GM12878 (cell line): Measurements from ENCODE around the gene ANKRD44. TPM values are rescaled to one million over a fixed set of nuclear protein-coding genes. Genes with fewer than 3 reads are reported as not detected.

Source experiments
- ATAC-seq: fragments of 200-7000 bp; cut with Tn5 transposase; 3 replicates; pipeline ENCODE4 v1.9.1; 2020; ENCODE audit warnings: mild to moderate bottlenecking, moderate library complexity
- BruUV-seq: library from RNA; stranded (reverse); fragments of 400-500 nt; replicated peaks from 2 replicates; lab custom pipeline; 2021; lab: Mats Ljungman, UMichigan
- CTCF ChIA-PET: fragments of 300-600 bp; sonication (Branson Sonifier 250); formaldehyde crosslinking; extraction: SDS; loops from one replicate; lab custom pipeline; 2021; ENCODE audit warnings: inconsistent platforms; lab: Yijun Ruan, JAX
- POLR2A ChIA-PET: fragments of 350-600 bp; formaldehyde crosslinking; extraction: SDS; loops from one replicate; lab custom pipeline; 2021; ENCODE audit warnings: inconsistent platforms; lab: Charles Lee
- RAD21 ChIA-PET: fragments of 300-600 bp; sonication (Branson Sonifier 250); formaldehyde crosslinking; loops from one replicate; lab custom pipeline; 2023; ENCODE audit warnings: antibody characterized with exemption; ENCODE audit not compliant: unreplicated experiment; lab: Charles Lee
- SMC1A ChIA-PET: fragments of 300-600 bp; sonication (Branson Sonifier 250); formaldehyde crosslinking; loops from one replicate; lab custom pipeline; 2023; ENCODE audit not compliant: unreplicated experiment, uncharacterized antibody; lab: Charles Lee
- DNase-seq: peaks from one replicate; pipeline ENCODE4 v3.0.0-alpha.2; 2011; ENCODE audit warnings: low read depth, low spot score
- FAIRE-seq: peaks from 3 replicates; lab custom pipeline; 2011; peaks lifted over from hg19 to GRCh38; lab: Jason Lieb, UNC
- H2AFZ ChIP-seq: 2 replicates; pipeline ENCODE4 v1.6.0; 2011; ENCODE audit warnings: low read depth, low read length, control low read depth; ENCODE audit not compliant: control insufficient read depth
- H3K27ac ChIP-seq: 2 replicates; pipeline ENCODE4 v1.5.1; 2011; ENCODE audit warnings: control low read depth; ENCODE audit not compliant: control insufficient read depth, insufficient read depth
- H3K27me3 ChIP-seq, 2 experiments: replicated peaks in 1 of 2; 2 replicates each; pipeline versions ENCODE4 v1.6.0 to v1.6.1; 2011; ENCODE audit warnings: low read length in 1 of 2; ENCODE audit not compliant: control insufficient read depth in 2 of 2, insufficient read depth in 2 of 2
- H3K36me3 ChIP-seq, 2 experiments: 2 replicates each; pipeline ENCODE4 v1.5.1; 2011; ENCODE audit warnings: low read length in 1 of 2; ENCODE audit not compliant: control insufficient read depth in 2 of 2, insufficient read depth in 2 of 2
- H3K4me1 ChIP-seq: 2 replicates; pipeline ENCODE4 v1.6.1; 2011; ENCODE audit warnings: mild to moderate bottlenecking, low read length, moderate library complexity, mixed read lengths; ENCODE audit not compliant: control insufficient read depth, insufficient read depth
- H3K4me2 ChIP-seq: 2 replicates; pipeline ENCODE4 v1.6.0; 2011; ENCODE audit warnings: control low read depth; ENCODE audit not compliant: control insufficient read depth, insufficient read depth
- H3K4me3 ChIP-seq: fragments of 200-600 bp; sonication (generic); 2 replicates; pipeline ENCODE4 v1.5.1; 2016
- H3K79me2 ChIP-seq: 2 replicates; pipeline ENCODE4 v1.6.0; 2011; ENCODE audit warnings: low read length; ENCODE audit not compliant: control insufficient read depth, insufficient read depth
- H3K9ac ChIP-seq: 2 replicates; pipeline ENCODE4 v1.8.0; 2011; ENCODE audit warnings: low read length, control low read depth, mixed read lengths; ENCODE audit not compliant: control insufficient read depth, insufficient read depth
- H3K9me3 ChIP-seq: replicated peaks from 3 replicates; pipeline ENCODE4 v1.5.1; 2011; ENCODE audit warnings: mild to moderate bottlenecking, low read length; ENCODE audit not compliant: control insufficient read depth, insufficient read depth
- H4K20me1 ChIP-seq: 2 replicates; pipeline ENCODE4 v1.6.0; 2011; ENCODE audit not compliant: control insufficient read depth, insufficient read depth
- BHLHE40 ChIP-seq, 2 experiments: fragments of 450-650 bp in 1 of 2; IDR thresholded peaks; 2 replicates each; pipeline ENCODE4 v1.6.1; 2011 to 2017; ENCODE audit warnings: low read depth in 2 of 2, borderline replicate concordance in 1 of 2, improper control_type of control experiment in 1 of 2, low read length in 1 of 2, mild to moderate bottlenecking in 1 of 2
- E4F1 ChIP-seq: fragments of 450-650 bp; IDR thresholded peaks from 2 replicates; pipeline ENCODE4 v1.6.1; 2018; ENCODE audit warnings: borderline replicate concordance, mild to moderate bottlenecking; ENCODE audit not compliant: partially characterized antibody
- JUND ChIP-seq: IDR thresholded peaks from 2 replicates; pipeline ENCODE4 v1.6.1; 2012; ENCODE audit warnings: low read depth, mild to moderate bottlenecking, low read length, improper control_type of control experiment, moderate library complexity
- MXI1 ChIP-seq: fragments of 150-350 bp; IDR thresholded peaks from 2 replicates; pipeline ENCODE4 v1.6.1; 2011; ENCODE audit warnings: low read depth, mild to moderate bottlenecking, inconsistent platforms, low read length, improper control_type of control experiment
- ZBTB4 ChIP-seq: fragments of 450-650 bp; formaldehyde crosslinking; IDR thresholded peaks from 2 replicates; pipeline ENCODE4 v1.4.0; 2022; ENCODE audit warnings: mild to moderate bottlenecking, moderate library complexity
- WGBS: methylation state at CpG from one replicate; pipeline ENCODE4 v1.1.6; 2016; ENCODE audit warnings: low lambda C conversion rate; ENCODE audit not compliant: insufficient replicate concordance, insufficient coverage; ENCODE audit errors: missing lambda C conversion rate; 5-methylcytosine and 5-hydroxymethylcytosine counted together
- in situ Hi-C: fragments of 300-500 bp; cut with MboI; formaldehyde crosslinking; loops from 9 replicates; pipeline ENCODE4 v1.14.3; 2018; ENCODE audit warnings: mixed read lengths
- intact Hi-C: fragments of 100-400 bp; cut with micrococcal nuclease; formaldehyde crosslinking; loops from one replicate; pipeline ENCODE4 v1.14.2; 2022; ENCODE audit not compliant: unreplicated experiment
- polyA plus RNA-seq, 11 experiments: library from polyadenylated mRNA; depleted of rRNA in 4 of 11; unstranded in 6 of 11; stranded (reverse) in 5 of 11; fragments of >200 nt; fragmentation: Nextera tagmentation in 4 of 11; fragmentation: Illumina TruSeq in 1 of 11; extraction: Ambion mirVana in 4 of 11; extraction: Trizol in 1 of 11; gene quantifications; 1 replicate in 1 of 11; 2 replicates in 10 of 11; pipeline versions ENCODE4 v1.2.1 to v1.2.3, GENCODE V29; 2011 to 2016; ENCODE audit warnings: inconsistent platforms in 2 of 11, missing spikeins in 2 of 11, low read depth in 1 of 11
- total RNA-seq, 4 experiments: library from RNA; depleted of rRNA in 3 of 4; stranded (reverse); fragments of >200 nt in 3 of 4; fragmentation: Illumina TruSeq in 1 of 4; extraction: Trizol in 1 of 4; gene quantifications; 2 replicates each; pipeline versions ENCODE4 v1.2.1 to v1.2.3, GENCODE V29; 2013 to 2021

Gene ANKRD44
- total and polyA plus RNA-seq, 10 of the 15 experiments (the other 5 are each of a cell fraction or from before 2014, with no cell fraction given): 19.1 to 99.1 (median 59.6) TPM

GRCh38 chr2:197108758-197109157 lies 201.8 kb downstream of the ANKRD44 start:
- DNase-seq: no peak
- H3K4me3 ChIP-seq: no peak overlapping the region
- TF ChIP-seq MXI1 (no peak), JUND (no peak), E4F1 (no peak), BHLHE40 (IDR thresholded peaks at IDR 0.05; ENCODE audit: borderline replicate concordance in 1 of 2, low read depth in 2 of 2, low read length in 1 of 2) (no peak), ZBTB4 (CRISPR knock-in tag) (no peak)
- FAIRE-seq: no peak
- no peak overlapping the region for H3K9ac ChIP-seq
- WGBS: 97% methylated on average over 4 of the region's 4 CpGs
- H3K36me3 ChIP-seq: peaks cover 2 to 6% of the 10 kb centered on the region in 2 experiments; a peak in 3 of 4 replicates
- H2AFZ ChIP-seq: no peak overlapping the region
- BruUV-seq: no TSS peak
- no peaks in the 10 kb centered on the region for H3K79me2 ChIP-seq
- H4K20me1 ChIP-seq: no peaks in the 10 kb centered on the region
- intact Hi-C loops (no loop called here), in situ Hi-C loops (no loop called here)
- ATAC-seq: no peak
- no peaks in the 10 kb centered on the region for H3K9me3 ChIP-seq
- no peak overlapping the region for H3K4me2 ChIP-seq
- RAD21 ChIA-PET: no interaction called here
- H3K27me3 ChIP-seq: no peaks in the 10 kb centered on the region
- CTCF ChIA-PET: interaction anchor here (1.2 to 4.3 kb wide), 3 partner anchors 10 to 60 kb away, joined by 3 to 40 read pairs (median 4); no protein-coding TSS in a partner anchor
- POLR2A ChIA-PET: no interaction called here
- no peak overlapping the region for H3K27ac ChIP-seq
- SMC1A ChIA-PET: interaction anchor here (0.7 to 19.2 kb wide), 5 partner anchors 9 to 208 kb away, joined by 3 to 478 read pairs (median 3); no protein-coding TSS in a partner anchor
- peaks cover 3% of the 10 kb centered on the region; the same call in 1 of the 2 replicates for H3K4me1 ChIP-seq
